A549 (cell line): ENCODE measurements around the gene SPPL2B.

Experiments
- CEBPB ChIP-seq, 2 experiments: fragments of >200 bp in 1 of 2; sonication (Bioruptor Twin) in 1 of 2; formaldehyde crosslinking in 1 of 2; IDR thresholded peaks; 2 replicates each; pipeline ENCODE4 v1.6.1; 2012 to 2016
- CHD4 ChIP-seq: fragments of 200-600 bp; sonication (generic); IDR thresholded peaks from 2 replicates; pipeline ENCODE4 v1.6.1; 2016; ENCODE audit warnings: antibody characterized with exemption, mild to moderate bottlenecking, borderline replicate concordance
- CTCF ChIP-seq: fragments of >200 bp; sonication (Bioruptor Twin); formaldehyde crosslinking; IDR thresholded peaks from 3 replicates; pipeline ENCODE4 v1.5.1; 2016
- EP300 ChIP-seq, 2 experiments: fragments of >200 bp; sonication (Bioruptor Twin); formaldehyde crosslinking; IDR thresholded peaks; 2 replicates in 1 of 2; 3 replicates in 1 of 2; pipeline ENCODE4 v1.6.1; 2016 to 2017
- FOXS1 ChIP-seq: fragments of 250-450 bp; sonication (Bioruptor Pico); IDR thresholded peaks from 2 replicates; pipeline ENCODE4 v1.5.0; 2020; ENCODE audit warnings: mild to moderate bottlenecking, moderate library complexity
- MAZ ChIP-seq: fragments of 150-350 bp; IDR thresholded peaks from 2 replicates; pipeline ENCODE4 v1.6.1; 2014; ENCODE audit warnings: antibody characterized with exemption, low read depth, low read length, borderline replicate concordance
- MYC ChIP-seq: IDR thresholded peaks from 2 replicates; pipeline ENCODE4 v1.6.1; 2012; ENCODE audit warnings: mild to moderate bottlenecking, inconsistent platforms, low read length, improper control_type of control experiment, borderline replicate concordance
- RAD21 ChIP-seq, 2 experiments: fragments of >200 bp in 1 of 2; sonication (Bioruptor Twin) in 1 of 2; formaldehyde crosslinking in 1 of 2; IDR thresholded peaks in 1 of 2; conservative IDR thresholded peaks in 1 of 2; 2 replicates in 1 of 2; 3 replicates in 1 of 2; pipeline ENCODE4 v1.6.1; 2012 to 2018; ENCODE audit warnings: inconsistent platforms in 1 of 2

GRCh38 chr19:2361246-2362045 is 33.0 kb downstream of the SPPL2B start:
- no peak for TF ChIP-seq CTCF
- TF ChIP-seq MYC = no peak
- TF ChIP-seq MAZ = no peak
- no peak for TF ChIP-seq FOXS1 (CRISPR knock-in tag)
- no peak for TF ChIP-seq CHD4
- no peak for TF ChIP-seq EP300 (IDR thresholded peaks at IDR 0.05)
- TF ChIP-seq RAD21 (conservative IDR thresholded peaks at IDR 0.05 in 1 of 2, IDR thresholded peaks at IDR 0.05 in 1 of 2) = no peak
- no peak for TF ChIP-seq CEBPB (IDR thresholded peaks at IDR 0.05)
